Left kidney (tissue), 2 donors: ENCODE measurements around the gene EXOC1. TPM values are rescaled to one million over a fixed set of nuclear protein-coding genes. Genes with fewer than 3 reads are reported as not detected.
A peak's percentile ranks its signal among the peaks of the same experiment; 100 is the strongest.
"Not testable (repeated sequence)": the region's sequence is repeated elsewhere in the genome, so short reads cannot be mapped to it uniquely, and the experiment has no call there.

Experiments used
- DNase-seq: peaks from one replicate; pipeline ENCODE4 v3.0.0-alpha.2; 2013
- polyA plus RNA-seq: library from polyadenylated mRNA; unstranded; fragments of 120-200 nt; gene quantifications from one replicate; pipeline ENCODE4 v1.2.1, GENCODE V29; 2013; ENCODE audit not compliant: insufficient read length

Gene EXOC1
- polyA plus RNA-seq, 1 donor = 61.7 TPM

- DNase-seq = no peak
Observed at GRCh38 chr4:55903577-55903976, 50.1 kb downstream of the EXOC1 start.

- no peak for DNase-seq
Observed at GRCh38 chr4:55904576-55904975, 51.1 kb downstream of the EXOC1 start.

- DNase-seq = no peak
Observed at GRCh38 chr4:55906323-55906722, 52.9 kb downstream of the EXOC1 start.

GRCh38 chr4:55906989-55907388 is 53.5 kb downstream of the EXOC1 start:
- DNase-seq = no peak

GRCh38 chr4:55907469-55907868 is 54.0 kb downstream of the EXOC1 start:
- DNase-seq = no peak

GRCh38 chr4:55910140-55910539 is 56.7 kb downstream of the EXOC1 start:
- DNase-seq = no peak

GRCh38 chr4:55912249-55912648 is 58.8 kb downstream of the EXOC1 start:
- no peak for DNase-seq

- no peak for DNase-seq
Observed at GRCh38 chr4:55920571-55920970, 67.1 kb downstream of the EXOC1 start.

GRCh38 chr4:55921093-55921492 is 67.6 kb downstream of the EXOC1 start:
- no peak for DNase-seq

- DNase-seq = no peak
Observed at GRCh38 chr4:55925241-55925640, 71.8 kb downstream of the EXOC1 start.

- no peak for DNase-seq
Observed at GRCh38 chr4:55926610-55927009, 73.2 kb downstream of the EXOC1 start.

GRCh38 chr4:55927803-55928437 is 74.5 kb downstream of the EXOC1 start:
- DNase-seq = no peak

GRCh38 chr4:55928846-55929245 is 75.4 kb downstream of the EXOC1 start:
- DNase-seq = no peak

- DNase-seq = no peak
Observed at GRCh38 chr4:55931043-55931442, 77.6 kb downstream of the EXOC1 start.

GRCh38 chr4:55931833-55932232 is 78.4 kb downstream of the EXOC1 start:
- DNase-seq = no peak

GRCh38 chr4:55932511-55932910 is 79.1 kb downstream of the EXOC1 start:
- no peak for DNase-seq

GRCh38 chr4:55933611-55934010 is 80.2 kb downstream of the EXOC1 start:
- DNase-seq = no peak

- not testable (repeated sequence) for DNase-seq
Observed at GRCh38 chr4:55935907-55936306, 82.5 kb downstream of the EXOC1 start.

GRCh38 chr4:55938481-55938880 is 85.0 kb downstream of the EXOC1 start:
- DNase-seq = no peak

- no peak for DNase-seq
Observed at GRCh38 chr4:55939421-55939820, 86.0 kb downstream of the EXOC1 start.

- no peak for DNase-seq
Observed at GRCh38 chr4:55941881-55942396, 88.5 kb downstream of the EXOC1 start.

- peak; percentile 29 for DNase-seq
Observed at GRCh38 chr4:55947254-55947882, 93.9 kb downstream of the EXOC1 start.

GRCh38 chr4:55947912-55948725 is 94.7 kb downstream of the EXOC1 start:
- peak; percentile 15 for DNase-seq
